Karpas-422 (cell line): ENCODE results near the gene ZKSCAN8. TPM values are rescaled to one million over a fixed set of nuclear protein-coding genes. Genes with fewer than 3 reads are reported as not detected.
A peak's percentile ranks its signal among the peaks of the same experiment; 100 is the strongest.

Experiments
- DNase-seq: peaks from one replicate; pipeline ENCODE4 v3.0.0-alpha.2; 2015
- H2AFZ ChIP-seq: fragments of 200-600 bp; sonication (generic); 2 replicates; pipeline ENCODE4 v1.6.1; 2014; ENCODE audit warnings: antibody characterized with exemption, low read length, mixed read lengths
- H3K27ac ChIP-seq: fragments of 200-600 bp; sonication (generic); 2 replicates; pipeline ENCODE4 v1.5.1; 2014; ENCODE audit warnings: mild to moderate bottlenecking, low read length, moderate library complexity
- H3K27me3 ChIP-seq: fragments of 200-600 bp; sonication (generic); 2 replicates; pipeline ENCODE4 v1.6.1; 2014; ENCODE audit warnings: low read length, mixed read lengths
- H3K36me3 ChIP-seq: fragments of 200-600 bp; sonication (generic); 2 replicates; pipeline ENCODE4 v1.6.1; 2014; ENCODE audit warnings: low read length, mixed read lengths; ENCODE audit not compliant: insufficient read depth
- H3K4me1 ChIP-seq: fragments of 200-600 bp; sonication (generic); 2 replicates; pipeline ENCODE4 v1.6.1; 2014; ENCODE audit warnings: mild to moderate bottlenecking, low read length, mixed read lengths
- H3K4me2 ChIP-seq: fragments of 200-600 bp; sonication (generic); 2 replicates; pipeline ENCODE4 v1.6.1; 2014; ENCODE audit warnings: low read length, low read depth, mild to moderate bottlenecking; ENCODE audit not compliant: poor library complexity, severe bottlenecking
- H3K4me3 ChIP-seq: fragments of 200-600 bp; sonication (generic); 2 replicates; pipeline ENCODE4 v1.5.1; 2014; ENCODE audit warnings: mild to moderate bottlenecking, antibody characterized with exemption, low read length, mixed read lengths
- H3K79me2 ChIP-seq: fragments of 200-600 bp; sonication (generic); 2 replicates; pipeline ENCODE4 v1.6.1; 2014; ENCODE audit warnings: mild to moderate bottlenecking, low read length, mixed read lengths
- H3K9ac ChIP-seq: fragments of 200-600 bp; sonication (generic); 2 replicates; pipeline ENCODE4 v1.6.0; 2014; ENCODE audit warnings: low read length
- H3K9me2 ChIP-seq: fragments of 200-600 bp; sonication (generic), shearing (Covaris generic); replicated peaks from 2 replicates; pipeline ENCODE4 v1.6.0; 2014; ENCODE audit warnings: mild to moderate bottlenecking, low read length, moderate library complexity; ENCODE audit not compliant: insufficient read depth
- H3K9me3 ChIP-seq: fragments of 300-700, 200-600 bp; sonication (generic); 2 replicates; pipeline ENCODE4 v1.6.1; 2014; ENCODE audit warnings: low read length, mixed read lengths
- H4K20me1 ChIP-seq: fragments of 200-600 bp; sonication (generic); 2 replicates; pipeline ENCODE4 v1.6.1; 2014; ENCODE audit warnings: mild to moderate bottlenecking, antibody characterized with exemption, low read length, low read depth; ENCODE audit not compliant: insufficient read depth
- total RNA-seq: library from RNA; depleted of rRNA; stranded (reverse); fragments of >200 nt; shearing (Covaris generic); gene quantifications from 2 replicates; pipeline ENCODE4 v1.2.3, GENCODE V29; 2014; ENCODE audit warnings: low replicate concordance

Gene ZKSCAN8
- total RNA-seq, 1 experiment from 2014 or later = 48.9 TPM

DNA sequence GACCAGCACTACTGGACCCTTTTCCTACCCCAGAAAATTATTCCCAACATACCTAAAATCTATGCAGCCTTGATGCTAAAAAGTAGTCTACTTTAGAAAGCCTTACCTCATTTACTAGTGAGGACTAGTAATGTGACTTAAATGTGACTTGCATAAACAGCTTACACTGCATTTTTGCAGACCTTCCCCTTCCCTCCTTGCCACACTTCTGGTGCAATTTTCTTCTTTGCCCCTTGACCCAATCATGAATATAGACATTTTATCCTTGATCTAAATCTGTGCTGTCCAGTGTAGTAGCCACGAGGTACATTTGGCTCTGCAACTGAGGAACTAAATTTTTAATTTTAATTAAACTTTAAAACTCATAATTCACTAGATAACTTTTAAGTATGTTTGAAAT lies 7.0 kb upstream of the ZKSCAN8 start:
- Histone ChIP-seq H3K36me3 (peaks cover 15% of the 10 kb centered on the region; the same call in 1 of the 2 replicates), H3K9me3 (no peaks in the 10 kb centered on the region), H4K20me1 (no peaks in the 10 kb centered on the region), H3K79me2 (peaks cover 83% of the 10 kb centered on the region), H3K27me3 (no peaks in the 10 kb centered on the region), H3K4me1 (peaks cover 45% of the 10 kb centered on the region), H3K4me2 (peak overlapping the region; percentile 82), H3K9me2 (no peaks in the 10 kb centered on the region), H3K9ac (no peak overlapping the region), H2AFZ (no peak overlapping the region), H3K27ac (no peak overlapping the region; the same call in 1 of the 2 replicates), H3K4me3 (no peak overlapping the region)
- DNase-seq = no peak

DNA sequence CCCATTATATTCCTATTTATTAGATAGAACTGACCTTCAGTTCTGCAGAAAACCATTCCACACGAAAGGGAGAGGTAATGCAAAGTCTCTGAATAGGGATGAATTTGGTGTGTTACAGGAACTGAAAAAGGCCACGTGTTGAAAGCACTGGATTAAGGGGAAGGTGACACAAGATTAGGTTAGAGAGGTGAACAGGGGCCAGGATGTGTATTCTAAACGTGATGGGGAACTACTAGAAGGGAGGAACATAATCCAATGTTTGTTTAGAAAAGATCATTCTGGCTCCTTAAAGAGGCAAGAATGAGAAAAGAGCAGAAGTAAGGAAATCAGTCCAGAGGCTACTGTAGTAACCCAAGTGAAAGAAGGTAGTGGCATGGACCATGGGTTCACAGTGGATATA lies 6.3 kb upstream of the ZKSCAN8 start:
- H3K79me2 ChIP-seq = peaks cover 76% of the 10 kb centered on the region

DNA sequence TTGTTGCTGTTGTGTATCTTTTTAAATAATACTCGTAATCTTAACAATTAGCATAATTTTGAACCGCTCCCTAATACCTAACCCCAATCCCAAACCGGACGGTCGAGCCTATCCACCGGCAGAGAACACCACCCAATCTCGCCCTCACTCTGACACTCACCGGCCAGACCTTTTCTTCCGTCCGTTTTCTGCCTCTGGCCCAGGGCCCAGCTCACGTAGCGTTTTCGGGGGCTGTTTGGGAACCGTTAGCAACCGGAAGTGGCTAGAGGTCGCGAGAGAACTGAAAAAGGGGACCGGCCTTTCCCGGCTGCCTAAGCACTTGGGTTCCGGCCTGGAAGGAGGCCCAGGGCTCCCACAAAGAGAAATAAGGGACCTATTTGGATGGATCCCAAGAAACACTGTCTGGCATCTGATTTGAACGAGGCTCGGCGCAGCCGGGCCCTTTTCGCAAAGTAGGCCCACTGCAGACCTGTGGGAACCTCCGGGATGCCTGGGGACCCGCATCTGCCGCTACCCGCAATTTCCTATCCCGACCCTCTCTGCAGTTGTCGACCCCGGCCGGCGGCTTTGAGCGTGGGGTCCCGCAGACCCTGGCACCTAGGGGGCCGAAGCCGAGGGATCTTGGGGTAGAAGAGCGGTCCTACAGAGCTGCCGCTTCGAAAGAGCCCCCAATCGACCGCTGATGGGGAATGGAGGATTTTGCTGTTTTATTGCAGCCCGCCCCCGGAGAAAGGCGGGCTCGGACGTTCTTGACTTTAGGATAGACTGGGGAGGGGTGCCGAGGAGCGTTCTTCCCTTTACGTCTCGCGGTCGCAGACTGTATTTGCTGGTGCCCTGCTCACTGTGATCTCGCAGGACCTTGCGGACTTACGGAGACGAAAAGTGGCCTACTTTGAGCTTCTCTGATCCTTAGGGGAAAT lies 4.8 kb upstream of the ZKSCAN8 start:
- peak overlapping the region; percentile 85 for H3K9ac ChIP-seq
- peaks cover 51% of the 10 kb centered on the region for H3K4me1 ChIP-seq
- H3K4me2 ChIP-seq = peak overlapping the region; percentile 82
- H3K27ac ChIP-seq = peak overlapping the region; percentile 84
- peak overlapping the region; percentile 89 for H3K4me3 ChIP-seq
- no peaks in the 10 kb centered on the region for H3K9me2 ChIP-seq
- H3K27me3 ChIP-seq = no peaks in the 10 kb centered on the region
- peak; percentile 97 for DNase-seq
- no peaks in the 10 kb centered on the region for H3K9me3 ChIP-seq
- peaks cover 5% of the 10 kb centered on the region; the same call in 1 of the 2 replicates for H3K36me3 ChIP-seq
- peaks cover 63% of the 10 kb centered on the region for H3K79me2 ChIP-seq
- H2AFZ ChIP-seq = peak overlapping the region; percentile 92
- no peaks in the 10 kb centered on the region for H4K20me1 ChIP-seq

More for the DNA sequence above, 6.3 kb upstream of the ZKSCAN8 start:
- H3K9me2 ChIP-seq = no peaks in the 10 kb centered on the region
- no peaks in the 10 kb centered on the region for H3K9me3 ChIP-seq
- H3K36me3 ChIP-seq = peaks cover 8% of the 10 kb centered on the region; the same call in 1 of the 2 replicates
- no peaks in the 10 kb centered on the region for H3K27me3 ChIP-seq
- H3K4me1 ChIP-seq = peaks cover 45% of the 10 kb centered on the region
- H3K9ac ChIP-seq = peak overlapping the region; percentile 85
- peak overlapping the region; percentile 82 for H3K4me2 ChIP-seq
- no peaks in the 10 kb centered on the region for H4K20me1 ChIP-seq
- DNase-seq = peak; percentile 70
- H3K4me3 ChIP-seq = peak overlapping the region; percentile 89
- H2AFZ ChIP-seq = 0 out of 2 replicates have a peak overlapping the region, but pooled peaks have one; percentile 12
- peak overlapping the region; percentile 84 for H3K27ac ChIP-seq

DNA sequence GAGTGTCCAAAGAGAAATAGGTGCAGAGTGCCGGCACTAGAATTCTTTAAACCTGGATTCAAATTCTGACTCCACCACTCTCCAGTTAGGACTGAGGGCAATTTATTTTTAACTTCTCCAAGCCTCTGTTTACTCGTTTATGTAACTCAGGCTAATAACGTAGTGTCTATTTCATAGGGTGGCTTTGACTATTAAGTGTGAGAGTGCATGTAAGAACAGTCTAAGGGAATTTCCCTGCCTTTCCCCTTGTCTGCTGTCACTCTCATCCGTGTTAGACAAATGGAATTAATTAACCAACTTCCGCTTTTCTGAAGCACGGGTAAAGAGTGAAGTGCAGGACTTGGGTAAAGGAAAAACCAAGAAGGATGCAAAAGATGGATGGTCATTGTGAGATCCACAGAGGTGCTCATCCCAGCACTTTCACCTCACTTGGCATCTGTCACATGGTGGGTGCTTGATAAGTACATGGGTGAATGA lies 4.1 kb upstream of the ZKSCAN8 start:
- Histone ChIP-seq H2AFZ (peak overlapping the region; percentile 92), H3K4me2 (peak overlapping the region; percentile 82), H3K9me2 (no peaks in the 10 kb centered on the region), H3K4me3 (peak overlapping the region; percentile 89), H3K79me2 (peaks cover 63% of the 10 kb centered on the region), H3K36me3 (peaks cover under 1% of the 10 kb centered on the region; the same call in 1 of the 2 replicates), H3K9me3 (no peaks in the 10 kb centered on the region), H3K27me3 (no peaks in the 10 kb centered on the region), H3K4me1 (peaks cover 49% of the 10 kb centered on the region), H4K20me1 (no peaks in the 10 kb centered on the region), H3K9ac (peak overlapping the region; percentile 85), H3K27ac (peak overlapping the region; percentile 84)
- DNase-seq = peak; percentile 85

DNA sequence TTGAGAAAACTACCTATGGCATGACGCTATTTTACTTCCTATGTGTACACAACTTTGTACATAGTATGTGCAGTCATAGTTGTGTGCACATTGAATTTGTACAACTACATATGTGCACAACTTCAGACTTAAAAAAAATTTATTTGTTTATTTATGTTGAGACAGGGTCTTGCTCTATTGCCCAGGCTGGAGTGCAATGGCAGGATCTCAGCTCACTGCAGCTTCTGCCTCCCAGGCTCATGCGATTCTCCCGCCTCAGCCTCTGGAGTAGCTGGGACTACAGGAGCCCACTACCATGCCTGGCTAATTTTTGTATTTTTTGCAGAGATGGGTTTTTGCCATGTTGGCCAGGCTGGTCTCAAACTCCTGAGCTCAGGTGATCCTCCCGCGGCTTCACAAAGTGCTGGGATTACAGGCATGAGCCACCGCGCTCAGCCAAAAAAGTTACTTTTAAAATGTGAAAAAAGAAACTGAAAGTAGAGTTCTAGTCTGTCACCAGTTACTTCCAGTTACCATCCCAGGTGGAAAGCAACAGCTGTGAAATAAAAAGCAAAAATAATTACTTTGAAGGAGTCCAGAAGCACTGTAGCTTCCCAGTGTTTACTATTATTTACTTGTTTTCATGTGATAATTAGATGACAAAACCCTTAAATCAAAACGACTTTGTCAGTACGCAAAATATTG lies 1.7 kb upstream of the ZKSCAN8 start:
- Histone ChIP-seq H3K9me3 (no peaks in the 10 kb centered on the region; the same call in 1 of the 2 replicates), H3K9ac (no peak overlapping the region), H3K27me3 (no peaks in the 10 kb centered on the region), H3K27ac (no peak overlapping the region), H3K79me2 (peaks cover 62% of the 10 kb centered on the region), H2AFZ (0 out of 2 replicates have a peak overlapping the region, but pooled peaks have one; percentile 26), H3K9me2 (no peaks in the 10 kb centered on the region), H3K36me3 (peaks cover 18% of the 10 kb centered on the region), H3K4me3 (no peak overlapping the region), H4K20me1 (no peaks in the 10 kb centered on the region), H3K4me2 (no peak overlapping the region), H3K4me1 (peaks cover 40% of the 10 kb centered on the region)
- DNase-seq = no peak

DNA sequence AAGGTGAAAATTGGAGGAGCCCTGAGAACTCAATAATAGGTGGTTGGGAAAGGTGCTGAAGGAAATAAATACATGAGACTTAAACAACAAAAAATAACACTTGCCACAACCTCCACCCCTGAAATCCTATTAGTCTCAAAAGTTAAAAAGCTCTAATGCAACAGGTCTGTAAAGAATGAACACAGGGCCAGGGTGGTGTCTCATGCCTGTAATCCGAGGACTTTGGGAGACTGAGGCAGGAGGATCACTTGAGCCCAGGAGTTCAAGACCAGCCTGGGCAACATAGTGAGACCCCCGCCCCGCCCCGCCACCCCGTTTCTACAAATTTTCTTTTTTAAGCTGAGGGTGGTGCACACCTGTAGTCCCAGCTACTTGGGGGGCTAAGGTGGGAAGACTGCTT lies 1.1 kb upstream of the ZKSCAN8 start:
- Histone ChIP-seq H3K27ac (no peak overlapping the region), H3K27me3 (no peaks in the 10 kb centered on the region), H3K36me3 (peaks cover 24% of the 10 kb centered on the region), H3K9me3 (no peaks in the 10 kb centered on the region; the same call in 1 of the 2 replicates), H3K9ac (no peak overlapping the region), H4K20me1 (no peaks in the 10 kb centered on the region), H3K4me1 (peaks cover 35% of the 10 kb centered on the region), H3K79me2 (peaks cover 62% of the 10 kb centered on the region), H3K4me2 (peak overlapping the region; percentile 97), H2AFZ (no peak overlapping the region), H3K9me2 (no peaks in the 10 kb centered on the region), H3K4me3 (no peak overlapping the region)
- no peak for DNase-seq

DNA sequence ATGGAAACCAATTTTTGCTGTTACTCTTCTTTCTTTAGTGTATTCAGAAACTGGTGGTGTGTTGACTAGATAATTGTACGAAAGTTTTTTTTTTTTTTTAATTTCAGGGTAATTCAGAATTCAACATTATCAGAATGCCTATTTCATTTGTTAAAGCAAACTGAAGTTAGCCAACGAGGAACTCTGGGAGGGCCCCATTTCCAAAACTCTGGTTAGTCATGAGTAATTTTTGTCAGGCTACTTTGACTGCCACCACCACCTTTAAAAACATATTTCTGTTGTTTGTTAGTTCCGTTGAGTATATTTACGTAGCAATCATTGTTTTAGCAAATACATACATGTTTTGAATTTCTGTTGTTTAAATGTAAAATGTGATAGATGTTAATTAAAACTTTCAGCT lies 763 bp downstream of the ZKSCAN8 start:
- H3K27me3 ChIP-seq = no peaks in the 10 kb centered on the region
- H3K4me2 ChIP-seq = peak overlapping the region; percentile 97
- no peaks in the 10 kb centered on the region for H4K20me1 ChIP-seq
- peak overlapping the region; percentile 93 for H3K9ac ChIP-seq
- peaks cover 31% of the 10 kb centered on the region for H3K4me1 ChIP-seq
- H3K9me2 ChIP-seq = no peaks in the 10 kb centered on the region
- DNase-seq = no peak
- peak overlapping the region; percentile 96 for H3K4me3 ChIP-seq
- H2AFZ ChIP-seq = no peak overlapping the region
- H3K9me3 ChIP-seq = no peaks in the 10 kb centered on the region; the same call in 1 of the 2 replicates
- H3K36me3 ChIP-seq = peaks cover 42% of the 10 kb centered on the region
- H3K27ac ChIP-seq = no peak overlapping the region
- peaks cover 63% of the 10 kb centered on the region for H3K79me2 ChIP-seq

DNA sequence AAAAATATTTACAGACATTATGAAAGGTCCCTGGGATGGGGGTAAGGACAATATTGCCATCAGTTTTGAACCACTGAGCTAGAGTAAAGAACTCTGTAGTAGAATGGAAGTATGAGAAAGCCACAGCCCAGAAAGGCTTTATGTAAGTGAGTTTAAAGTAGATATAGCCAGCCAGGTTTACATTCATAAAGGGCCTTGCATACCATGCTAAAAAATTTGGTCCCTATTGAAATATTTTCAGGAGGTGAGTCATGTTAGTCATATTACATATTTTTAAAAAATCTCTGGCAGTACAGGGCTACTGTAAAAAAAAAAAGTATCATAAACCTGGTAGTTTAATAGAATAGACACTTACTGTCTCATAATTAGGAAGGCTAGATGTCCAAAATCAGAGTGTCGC lies 3.5 kb downstream of the ZKSCAN8 start:
- H3K9me2 ChIP-seq = no peaks in the 10 kb centered on the region
- DNase-seq = no peak
- no peak overlapping the region for H2AFZ ChIP-seq
- no peak overlapping the region for H3K9ac ChIP-seq
- no peak overlapping the region for H3K4me2 ChIP-seq
- no peak overlapping the region for H3K27ac ChIP-seq
- peaks cover 69% of the 10 kb centered on the region for H3K36me3 ChIP-seq
- H3K4me3 ChIP-seq = no peak overlapping the region
- no peaks in the 10 kb centered on the region for H3K27me3 ChIP-seq
- H3K79me2 ChIP-seq = peaks cover 78% of the 10 kb centered on the region
- no peaks in the 10 kb centered on the region; the same call in 1 of the 2 replicates for H3K9me3 ChIP-seq
- no peaks in the 10 kb centered on the region for H4K20me1 ChIP-seq
- H3K4me1 ChIP-seq = peaks cover 17% of the 10 kb centered on the region
